GM12878 (cell line): ENCODE results near the gene SNX17. TPM values are rescaled to one million over a fixed set of nuclear protein-coding genes. Genes with fewer than 3 reads are reported as not detected.

Source experiments
- IKZF1 ChIP-seq: fragments of 450-650 bp; conservative IDR thresholded peaks from 2 replicates; pipeline ENCODE4 v1.6.1; 2017; ENCODE audit warnings: antibody characterized with exemption, mild to moderate bottlenecking
- KLF5 ChIP-seq: fragments of 450-650 bp; IDR thresholded peaks from 2 replicates; pipeline ENCODE4 v1.6.1; 2014; ENCODE audit warnings: mild to moderate bottlenecking; ENCODE audit not compliant: partially characterized antibody
- LARP7 ChIP-seq: fragments of 450-650 bp; IDR thresholded peaks from 2 replicates; pipeline ENCODE4 v1.6.1; 2017; ENCODE audit warnings: mild to moderate bottlenecking
- MEF2B ChIP-seq: fragments of 450-650 bp; IDR thresholded peaks from 2 replicates; pipeline ENCODE4 v1.6.1; 2018; ENCODE audit warnings: mild to moderate bottlenecking, moderate library complexity; ENCODE audit not compliant: partially characterized antibody, poor library complexity, severe bottlenecking
- MTA2 ChIP-seq: fragments of 450-650 bp; IDR thresholded peaks from 2 replicates; pipeline ENCODE4 v1.6.1; 2016; ENCODE audit warnings: low read depth, mild to moderate bottlenecking, moderate library complexity
- POLR2A ChIP-seq: IDR thresholded peaks from 2 replicates; pipeline ENCODE4 v1.6.1; 2011; ENCODE audit warnings: low read depth, mild to moderate bottlenecking, low read length
- RAD21 ChIP-seq: IDR thresholded peaks from 2 replicates; pipeline ENCODE4 v1.6.1; 2011; ENCODE audit warnings: mild to moderate bottlenecking, low read depth, low read length, moderate library complexity; ENCODE audit not compliant: insufficient read depth
- RB1 ChIP-seq: fragments of 450-650 bp; formaldehyde crosslinking; IDR thresholded peaks from 2 replicates; pipeline ENCODE4 v1.6.1; 2017; ENCODE audit warnings: mild to moderate bottlenecking, borderline replicate concordance
- RFX5 ChIP-seq: IDR thresholded peaks from 2 replicates; pipeline ENCODE4 v1.6.1; 2011; ENCODE audit warnings: low read depth, low read length, improper control_type of control experiment
- RUNX3 ChIP-seq: IDR thresholded peaks from 2 replicates; pipeline ENCODE4 v1.6.1; 2012; ENCODE audit warnings: low read length, inconsistent platforms
- SMC3 ChIP-seq: IDR thresholded peaks from 2 replicates; pipeline ENCODE4 v1.6.1; 2011; ENCODE audit warnings: low read length, improper control_type of control experiment, borderline replicate concordance
- SRF ChIP-seq, 2 experiments: IDR thresholded peaks; 2 replicates each; pipeline ENCODE4 v1.6.1; 2011; ENCODE audit warnings: low read depth in 2 of 2, low read length in 2 of 2, mild to moderate bottlenecking in 1 of 2, moderate library complexity in 1 of 2
- STAT1 ChIP-seq: fragments of 450-650 bp; conservative IDR thresholded peaks from 2 replicates; pipeline ENCODE4 v1.6.1; 2014; ENCODE audit warnings: antibody characterized with exemption, mild to moderate bottlenecking
- YY1 ChIP-seq: IDR thresholded peaks from 2 replicates; pipeline ENCODE4 v1.6.1; 2011; ENCODE audit warnings: low read depth, mild to moderate bottlenecking, low read length
- ZNF207 ChIP-seq: fragments of 450-650 bp; IDR thresholded peaks from 2 replicates; pipeline ENCODE4 v1.6.1; 2014; ENCODE audit warnings: antibody characterized with exemption, mild to moderate bottlenecking, borderline replicate concordance
- polyA plus RNA-seq, 11 experiments: library from polyadenylated mRNA; depleted of rRNA in 4 of 11; unstranded in 6 of 11; stranded (reverse) in 5 of 11; fragments of >200 nt; fragmentation: Nextera tagmentation in 4 of 11; fragmentation: Illumina TruSeq in 1 of 11; extraction: Ambion mirVana in 4 of 11; extraction: Trizol in 1 of 11; gene quantifications; 1 replicate in 1 of 11; 2 replicates in 10 of 11; pipeline versions ENCODE4 v1.2.1 to v1.2.3, GENCODE V29; 2011 to 2016; ENCODE audit warnings: inconsistent platforms in 2 of 11, missing spikeins in 2 of 11, low read depth in 1 of 11
- total RNA-seq, 4 experiments: library from RNA; depleted of rRNA in 3 of 4; stranded (reverse); fragments of >200 nt in 3 of 4; fragmentation: Illumina TruSeq in 1 of 4; extraction: Trizol in 1 of 4; gene quantifications; 2 replicates each; pipeline versions ENCODE4 v1.2.1 to v1.2.3, GENCODE V29; 2013 to 2021
- TF ChIP-seq, protein P1 (sequence below): fragments of 450-650 bp; IDR thresholded peaks from 2 replicates; pipeline ENCODE4 v1.6.1; 2017; ENCODE audit warnings: mild to moderate bottlenecking, low read depth, inconsistent platforms; ENCODE audit not compliant: poor library complexity, severe bottlenecking
- TF ChIP-seq, protein P2 (sequence below): fragments of 450-650 bp; IDR thresholded peaks from 2 replicates; pipeline ENCODE4 v1.6.1; 2017; ENCODE audit warnings: mild to moderate bottlenecking, moderate library complexity
- TF ChIP-seq, protein P3 (sequence below): fragments of 450-650 bp; IDR thresholded peaks from 2 replicates; pipeline ENCODE4 v1.6.1; 2017; ENCODE audit warnings: antibody characterized with exemption, mild to moderate bottlenecking, moderate library complexity
- TF ChIP-seq, protein P4 (sequence below): fragments of 150-350 bp; IDR thresholded peaks from 2 replicates; pipeline ENCODE4 v1.6.1; 2014; ENCODE audit warnings: mild to moderate bottlenecking, low read depth, low read length

SNX17 gene
- total and polyA plus RNA-seq, 10 of the 15 experiments (the other 5 are each of a cell fraction or from before 2014, with no cell fraction given) = 6.5 to 116 (median 84.4) TPM

DNA sequence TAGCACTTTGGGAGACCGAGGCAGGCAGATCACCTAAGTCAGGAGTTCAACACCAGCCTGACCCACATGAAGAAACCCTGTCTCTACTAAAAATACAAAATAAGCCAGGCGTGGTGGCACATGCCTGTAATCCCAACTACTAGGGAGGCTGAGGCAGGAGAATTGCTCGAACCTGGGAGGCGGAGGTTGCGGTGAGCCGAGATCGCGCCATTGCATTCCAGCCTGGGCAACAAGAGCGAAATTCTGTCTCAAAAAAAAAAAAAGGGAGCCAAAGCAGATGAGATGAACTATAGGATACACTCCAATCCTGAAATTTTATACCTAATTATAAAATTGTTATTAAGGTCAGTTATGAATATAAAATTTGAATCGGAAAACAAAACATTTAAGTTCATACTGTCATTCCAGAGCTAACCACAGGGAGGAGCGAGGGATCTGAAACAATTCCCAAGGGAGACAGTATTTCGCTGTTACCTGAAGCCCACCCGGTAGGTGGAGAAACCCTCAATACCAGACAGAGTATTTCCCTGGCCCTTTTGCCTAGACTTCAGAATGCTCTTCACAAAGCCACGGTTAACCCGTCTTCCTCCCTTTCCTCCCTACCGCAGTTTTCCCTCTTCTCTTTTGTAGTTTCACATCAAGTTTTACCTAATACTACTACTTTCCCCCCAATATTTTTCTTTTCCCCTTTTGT lies 37.5 kb downstream of the SNX17 start (continued):
- TF ChIP-seq, protein P1, sequence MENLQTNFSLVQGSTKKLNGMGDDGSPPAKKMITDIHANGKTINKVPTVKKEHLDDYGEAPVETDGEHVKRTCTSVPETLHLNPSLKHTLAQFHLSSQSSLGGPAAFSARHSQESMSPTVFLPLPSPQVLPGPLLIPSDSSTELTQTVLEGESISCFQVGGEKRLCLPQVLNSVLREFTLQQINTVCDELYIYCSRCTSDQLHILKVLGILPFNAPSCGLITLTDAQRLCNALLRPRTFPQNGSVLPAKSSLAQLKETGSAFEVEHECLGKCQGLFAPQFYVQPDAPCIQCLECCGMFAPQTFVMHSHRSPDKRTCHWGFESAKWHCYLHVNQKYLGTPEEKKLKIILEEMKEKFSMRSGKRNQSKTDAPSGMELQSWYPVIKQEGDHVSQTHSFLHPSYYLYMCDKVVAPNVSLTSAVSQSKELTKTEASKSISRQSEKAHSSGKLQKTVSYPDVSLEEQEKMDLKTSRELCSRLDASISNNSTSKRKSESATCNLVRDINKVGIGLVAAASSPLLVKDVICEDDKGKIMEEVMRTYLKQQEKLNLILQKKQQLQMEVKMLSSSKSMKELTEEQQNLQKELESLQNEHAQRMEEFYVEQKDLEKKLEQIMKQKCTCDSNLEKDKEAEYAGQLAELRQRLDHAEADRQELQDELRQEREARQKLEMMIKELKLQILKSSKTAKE = no peak
- TF ChIP-seq YY1 (no peak), ZNF207 (no peak), STAT1 (no peak), RB1 (no peak), POLR2A (no peak), RAD21 (peak; percentile 32), SRF (IDR thresholded peaks at IDR 0.05; ENCODE audit: low read depth in 2 of 2, low read length in 2 of 2) (no peak), IKZF1 (peak; percentile 46), RFX5 (no peak), MEF2B (peak; percentile 93), SMC3 (peak; percentile 31; the same call in 1 of the 2 replicates), RUNX3 (peak; percentile 16; the same call in 1 of the 2 replicates), LARP7 (no peak), KLF5 (no peak), MTA2 (no peak)
- TF ChIP-seq, protein P2, sequence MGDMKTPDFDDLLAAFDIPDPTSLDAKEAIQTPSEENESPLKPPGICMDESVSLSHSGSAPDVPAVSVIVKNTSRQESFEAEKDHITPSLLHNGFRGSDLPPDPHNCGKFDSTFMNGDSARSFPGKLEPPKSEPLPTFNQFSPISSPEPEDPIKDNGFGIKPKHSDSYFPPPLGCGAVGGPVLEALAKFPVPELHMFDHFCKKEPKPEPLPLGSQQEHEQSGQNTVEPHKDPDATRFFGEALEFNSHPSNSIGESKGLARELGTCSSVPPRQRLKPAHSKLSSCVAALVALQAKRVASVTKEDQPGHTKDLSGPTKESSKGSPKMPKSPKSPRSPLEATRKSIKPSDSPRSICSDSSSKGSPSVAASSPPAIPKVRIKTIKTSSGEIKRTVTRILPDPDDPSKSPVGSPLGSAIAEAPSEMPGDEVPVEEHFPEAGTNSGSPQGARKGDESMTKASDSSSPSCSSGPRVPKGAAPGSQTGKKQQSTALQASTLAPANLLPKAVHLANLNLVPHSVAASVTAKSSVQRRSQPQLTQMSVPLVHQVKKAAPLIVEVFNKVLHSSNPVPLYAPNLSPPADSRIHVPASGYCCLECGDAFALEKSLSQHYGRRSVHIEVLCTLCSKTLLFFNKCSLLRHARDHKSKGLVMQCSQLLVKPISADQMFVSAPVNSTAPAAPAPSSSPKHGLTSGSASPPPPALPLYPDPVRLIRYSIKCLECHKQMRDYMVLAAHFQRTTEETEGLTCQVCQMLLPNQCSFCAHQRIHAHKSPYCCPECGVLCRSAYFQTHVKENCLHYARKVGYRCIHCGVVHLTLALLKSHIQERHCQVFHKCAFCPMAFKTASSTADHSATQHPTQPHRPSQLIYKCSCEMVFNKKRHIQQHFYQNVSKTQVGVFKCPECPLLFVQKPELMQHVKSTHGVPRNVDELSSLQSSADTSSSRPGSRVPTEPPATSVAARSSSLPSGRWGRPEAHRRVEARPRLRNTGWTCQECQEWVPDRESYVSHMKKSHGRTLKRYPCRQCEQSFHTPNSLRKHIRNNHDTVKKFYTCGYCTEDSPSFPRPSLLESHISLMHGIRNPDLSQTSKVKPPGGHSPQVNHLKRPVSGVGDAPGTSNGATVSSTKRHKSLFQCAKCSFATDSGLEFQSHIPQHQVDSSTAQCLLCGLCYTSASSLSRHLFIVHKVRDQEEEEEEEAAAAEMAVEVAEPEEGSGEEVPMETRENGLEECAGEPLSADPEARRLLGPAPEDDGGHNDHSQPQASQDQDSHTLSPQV = no peak
- TF ChIP-seq, protein P3, sequence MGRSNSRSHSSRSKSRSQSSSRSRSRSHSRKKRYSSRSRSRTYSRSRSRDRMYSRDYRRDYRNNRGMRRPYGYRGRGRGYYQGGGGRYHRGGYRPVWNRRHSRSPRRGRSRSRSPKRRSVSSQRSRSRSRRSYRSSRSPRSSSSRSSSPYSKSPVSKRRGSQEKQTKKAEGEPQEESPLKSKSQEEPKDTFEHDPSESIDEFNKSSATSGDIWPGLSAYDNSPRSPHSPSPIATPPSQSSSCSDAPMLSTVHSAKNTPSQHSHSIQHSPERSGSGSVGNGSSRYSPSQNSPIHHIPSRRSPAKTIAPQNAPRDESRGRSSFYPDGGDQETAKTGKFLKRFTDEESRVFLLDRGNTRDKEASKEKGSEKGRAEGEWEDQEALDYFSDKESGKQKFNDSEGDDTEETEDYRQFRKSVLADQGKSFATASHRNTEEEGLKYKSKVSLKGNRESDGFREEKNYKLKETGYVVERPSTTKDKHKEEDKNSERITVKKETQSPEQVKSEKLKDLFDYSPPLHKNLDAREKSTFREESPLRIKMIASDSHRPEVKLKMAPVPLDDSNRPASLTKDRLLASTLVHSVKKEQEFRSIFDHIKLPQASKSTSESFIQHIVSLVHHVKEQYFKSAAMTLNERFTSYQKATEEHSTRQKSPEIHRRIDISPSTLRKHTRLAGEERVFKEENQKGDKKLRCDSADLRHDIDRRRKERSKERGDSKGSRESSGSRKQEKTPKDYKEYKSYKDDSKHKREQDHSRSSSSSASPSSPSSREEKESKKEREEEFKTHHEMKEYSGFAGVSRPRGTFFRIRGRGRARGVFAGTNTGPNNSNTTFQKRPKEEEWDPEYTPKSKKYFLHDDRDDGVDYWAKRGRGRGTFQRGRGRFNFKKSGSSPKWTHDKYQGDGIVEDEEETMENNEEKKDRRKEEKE = no peak
- TF ChIP-seq, protein P4, sequence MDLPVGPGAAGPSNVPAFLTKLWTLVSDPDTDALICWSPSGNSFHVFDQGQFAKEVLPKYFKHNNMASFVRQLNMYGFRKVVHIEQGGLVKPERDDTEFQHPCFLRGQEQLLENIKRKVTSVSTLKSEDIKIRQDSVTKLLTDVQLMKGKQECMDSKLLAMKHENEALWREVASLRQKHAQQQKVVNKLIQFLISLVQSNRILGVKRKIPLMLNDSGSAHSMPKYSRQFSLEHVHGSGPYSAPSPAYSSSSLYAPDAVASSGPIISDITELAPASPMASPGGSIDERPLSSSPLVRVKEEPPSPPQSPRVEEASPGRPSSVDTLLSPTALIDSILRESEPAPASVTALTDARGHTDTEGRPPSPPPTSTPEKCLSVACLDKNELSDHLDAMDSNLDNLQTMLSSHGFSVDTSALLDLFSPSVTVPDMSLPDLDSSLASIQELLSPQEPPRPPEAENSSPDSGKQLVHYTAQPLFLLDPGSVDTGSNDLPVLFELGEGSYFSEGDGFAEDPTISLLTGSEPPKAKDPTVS = no peak
